ENCODE results near the gene BPNT1.

Gene BPNT1

GRCh38 chr1:220089650-220090556 is at the start of gene BPNT1:
Gene BPNT1 (minus strand): TSS chr1:220089788. CDS start chr1:220079846, 9,942 bp downstream.
- H3K27ac ChIP-seq = no peak within 1 kb of the TSS
- TF ChIP-seq CTCF (IDR thresholded peaks at IDR 0.05; ENCODE audit: low read depth, low read length, missing control alignments) = peak; percentile 4
- DNase-seq = peak; percentile 92
- in situ Hi-C loops (cut with HindIII; ENCODE audit: low pct_ligation_motif_present, low sequenced_read_pairs) = no loop called here
- peak within 1 kb of the TSS; percentile 84 for H3K4me3 ChIP-seq (ENCODE audit: low read depth, low read length)
- no peaks in the 10 kb centered on the region for H3K27me3 ChIP-seq (replicated peaks)
- H3K36me3 ChIP-seq (replicated peaks) = no peaks in the 10 kb centered on the region

- DNase-seq = no peak
- Histone ChIP-seq H3K36me3 (replicated peaks) (peaks cover 26% of the 10 kb centered on the region), H3K4me3 (ENCODE audit: low read depth, low read length) (no peak overlapping the region), H3K27ac (no peak overlapping the region), H3K27me3 (replicated peaks) (no peaks in the 10 kb centered on the region)
- no peak for TF ChIP-seq CTCF (IDR thresholded peaks at IDR 0.05; ENCODE audit: low read depth, low read length, missing control alignments)
- in situ Hi-C loops (cut with HindIII; ENCODE audit: low pct_ligation_motif_present, low sequenced_read_pairs) = no loop called here
Measured at GRCh38 chr1:220137019-220137786, 47.6 kb upstream of the BPNT1 start.

- Histone ChIP-seq H3K27ac (no peak overlapping the region), H3K36me3 (replicated peaks) (peaks cover 24% of the 10 kb centered on the region), H3K27me3 (replicated peaks) (no peaks in the 10 kb centered on the region), H3K4me3 (ENCODE audit: low read depth, low read length) (no peak overlapping the region)
- in situ Hi-C loops (cut with HindIII; ENCODE audit: low pct_ligation_motif_present, low sequenced_read_pairs) = no loop called here
- DNase-seq = no peak
- TF ChIP-seq CTCF (IDR thresholded peaks at IDR 0.05; ENCODE audit: low read depth, low read length, missing control alignments) = no peak
Measured at GRCh38 chr1:220135755-220136154, 46.2 kb upstream of the BPNT1 start.

GRCh38 chr1:220129479-220130210 is 40.1 kb upstream of the BPNT1 start:
- Histone ChIP-seq H3K36me3 (replicated peaks) (peaks cover 13% of the 10 kb centered on the region), H3K27me3 (replicated peaks) (no peaks in the 10 kb centered on the region), H3K27ac (no peak overlapping the region), H3K4me3 (ENCODE audit: low read depth, low read length) (no peak overlapping the region)
- DNase-seq = no peak
- in situ Hi-C loops (cut with HindIII; ENCODE audit: low pct_ligation_motif_present, low sequenced_read_pairs) = no loop called here
- no peak for TF ChIP-seq CTCF (IDR thresholded peaks at IDR 0.05; ENCODE audit: low read depth, low read length, missing control alignments)

GRCh38 chr1:220127076-220127475 is 37.5 kb upstream of the BPNT1 start:
- H3K27me3 ChIP-seq (replicated peaks) = no peaks in the 10 kb centered on the region
- no peak overlapping the region for H3K4me3 ChIP-seq (ENCODE audit: low read depth, low read length)
- TF ChIP-seq CTCF (IDR thresholded peaks at IDR 0.05; ENCODE audit: low read depth, low read length, missing control alignments) = no peak
- H3K27ac ChIP-seq = no peak overlapping the region
- H3K36me3 ChIP-seq (replicated peaks) = peaks cover 10% of the 10 kb centered on the region
- in situ Hi-C loops (cut with HindIII; ENCODE audit: low pct_ligation_motif_present, low sequenced_read_pairs) = no loop called here
- no peak for DNase-seq
